GM12878 (cell line): ENCODE measurements around the gene TPT1. TPM values are rescaled to one million over a fixed set of nuclear protein-coding genes. Genes with fewer than 3 reads are reported as not detected.
"Not testable (repeated sequence)": the region's sequence is repeated elsewhere in the genome, so short reads cannot be mapped to it uniquely, and the experiment has no call there.

Experiments
- ATAC-seq: fragments of 200-7000 bp; cut with Tn5 transposase; 3 replicates; pipeline ENCODE4 v1.9.1; 2020; ENCODE audit warnings: mild to moderate bottlenecking, moderate library complexity
- BruUV-seq: library from RNA; stranded (reverse); fragments of 400-500 nt; replicated peaks from 2 replicates; lab custom pipeline; 2021; lab: Mats Ljungman, UMichigan
- CTCF ChIA-PET: fragments of 300-600 bp; sonication (Branson Sonifier 250); formaldehyde crosslinking; extraction: SDS; loops from one replicate; lab custom pipeline; 2021; ENCODE audit warnings: inconsistent platforms; lab: Yijun Ruan, JAX
- POLR2A ChIA-PET: fragments of 350-600 bp; formaldehyde crosslinking; extraction: SDS; loops from one replicate; lab custom pipeline; 2021; ENCODE audit warnings: inconsistent platforms; lab: Charles Lee
- RAD21 ChIA-PET: fragments of 300-600 bp; sonication (Branson Sonifier 250); formaldehyde crosslinking; loops from one replicate; lab custom pipeline; 2023; ENCODE audit warnings: antibody characterized with exemption; ENCODE audit not compliant: unreplicated experiment; lab: Charles Lee
- SMC1A ChIA-PET: fragments of 300-600 bp; sonication (Branson Sonifier 250); formaldehyde crosslinking; loops from one replicate; lab custom pipeline; 2023; ENCODE audit not compliant: unreplicated experiment, uncharacterized antibody; lab: Charles Lee
- DNase-seq: peaks from one replicate; pipeline ENCODE4 v3.0.0-alpha.2; 2011; ENCODE audit warnings: low read depth, low spot score
- FAIRE-seq: peaks from 3 replicates; lab custom pipeline; 2011; peaks lifted over from hg19 to GRCh38; lab: Jason Lieb, UNC
- H2AFZ ChIP-seq: 2 replicates; pipeline ENCODE4 v1.6.0; 2011; ENCODE audit warnings: low read depth, low read length, control low read depth; ENCODE audit not compliant: control insufficient read depth
- H3K27ac ChIP-seq: 2 replicates; pipeline ENCODE4 v1.5.1; 2011; ENCODE audit warnings: control low read depth; ENCODE audit not compliant: control insufficient read depth, insufficient read depth
- H3K27me3 ChIP-seq, 2 experiments: replicated peaks in 1 of 2; 2 replicates each; pipeline versions ENCODE4 v1.6.0 to v1.6.1; 2011; ENCODE audit warnings: low read length in 1 of 2; ENCODE audit not compliant: control insufficient read depth in 2 of 2, insufficient read depth in 2 of 2
- H3K36me3 ChIP-seq, 2 experiments: 2 replicates each; pipeline ENCODE4 v1.5.1; 2011; ENCODE audit warnings: low read length in 1 of 2; ENCODE audit not compliant: control insufficient read depth in 2 of 2, insufficient read depth in 2 of 2
- H3K4me1 ChIP-seq: 2 replicates; pipeline ENCODE4 v1.6.1; 2011; ENCODE audit warnings: mild to moderate bottlenecking, low read length, moderate library complexity, mixed read lengths; ENCODE audit not compliant: control insufficient read depth, insufficient read depth
- H3K4me2 ChIP-seq: 2 replicates; pipeline ENCODE4 v1.6.0; 2011; ENCODE audit warnings: control low read depth; ENCODE audit not compliant: control insufficient read depth, insufficient read depth
- H3K4me3 ChIP-seq: fragments of 200-600 bp; sonication (generic); 2 replicates; pipeline ENCODE4 v1.5.1; 2016
- H3K79me2 ChIP-seq: 2 replicates; pipeline ENCODE4 v1.6.0; 2011; ENCODE audit warnings: low read length; ENCODE audit not compliant: control insufficient read depth, insufficient read depth
- H3K9ac ChIP-seq: 2 replicates; pipeline ENCODE4 v1.8.0; 2011; ENCODE audit warnings: low read length, control low read depth, mixed read lengths; ENCODE audit not compliant: control insufficient read depth, insufficient read depth
- H3K9me3 ChIP-seq: replicated peaks from 3 replicates; pipeline ENCODE4 v1.5.1; 2011; ENCODE audit warnings: mild to moderate bottlenecking, low read length; ENCODE audit not compliant: control insufficient read depth, insufficient read depth
- H4K20me1 ChIP-seq: 2 replicates; pipeline ENCODE4 v1.6.0; 2011; ENCODE audit not compliant: control insufficient read depth, insufficient read depth
- ATF7 ChIP-seq: fragments of 450-650 bp; IDR thresholded peaks from 2 replicates; pipeline ENCODE4 v1.6.1; 2016; ENCODE audit warnings: low read depth, mild to moderate bottlenecking
- BCL3 ChIP-seq: IDR thresholded peaks from 2 replicates; pipeline ENCODE4 v1.6.1; 2011; ENCODE audit warnings: borderline replicate concordance, low read depth, mild to moderate bottlenecking, moderate library complexity, low read length; ENCODE audit not compliant: insufficient read depth, poor library complexity, severe bottlenecking
- EZH2 ChIP-seq: IDR thresholded peaks from 2 replicates; pipeline ENCODE4 v1.6.1; 2012; ENCODE audit warnings: low read depth, mild to moderate bottlenecking, control low read depth, inconsistent platforms, low read length, borderline replicate concordance; ENCODE audit not compliant: control insufficient read depth
- RB1 ChIP-seq: fragments of 450-650 bp; formaldehyde crosslinking; IDR thresholded peaks from 2 replicates; pipeline ENCODE4 v1.6.1; 2017; ENCODE audit warnings: mild to moderate bottlenecking, borderline replicate concordance
- STAT1 ChIP-seq: fragments of 450-650 bp; conservative IDR thresholded peaks from 2 replicates; pipeline ENCODE4 v1.6.1; 2014; ENCODE audit warnings: antibody characterized with exemption, mild to moderate bottlenecking
- WRNIP1 ChIP-seq: IDR thresholded peaks from 2 replicates; pipeline ENCODE4 v1.6.1; 2011; ENCODE audit warnings: low read depth, low read length, improper control_type of control experiment, borderline replicate concordance
- ZBTB33 ChIP-seq: fragments of 450-650 bp; IDR thresholded peaks from 2 replicates; pipeline ENCODE4 v1.6.1; 2017; ENCODE audit warnings: mild to moderate bottlenecking
- whole genome bisulfite sequencing: methylation state at CpG from one replicate; pipeline ENCODE4 v1.1.6; 2016; ENCODE audit warnings: low lambda C conversion rate; ENCODE audit not compliant: insufficient replicate concordance, insufficient coverage; ENCODE audit errors: missing lambda C conversion rate; 5-methylcytosine and 5-hydroxymethylcytosine counted together
- in situ Hi-C: fragments of 300-500 bp; cut with MboI; formaldehyde crosslinking; loops from 9 replicates; pipeline ENCODE4 v1.14.3; 2018; ENCODE audit warnings: mixed read lengths
- intact Hi-C: fragments of 100-400 bp; cut with micrococcal nuclease; formaldehyde crosslinking; loops from one replicate; pipeline ENCODE4 v1.14.2; 2022; ENCODE audit not compliant: unreplicated experiment
- polyA plus RNA-seq, 11 experiments: library from polyadenylated mRNA; depleted of rRNA in 4 of 11; unstranded in 6 of 11; stranded (reverse) in 5 of 11; fragments of >200 nt; fragmentation: Nextera tagmentation in 4 of 11; fragmentation: Illumina TruSeq in 1 of 11; extraction: Ambion mirVana in 4 of 11; extraction: Trizol in 1 of 11; gene quantifications; 1 replicate in 1 of 11; 2 replicates in 10 of 11; pipeline versions ENCODE4 v1.2.1 to v1.2.3, GENCODE V29; 2011 to 2016; ENCODE audit warnings: inconsistent platforms in 2 of 11, missing spikeins in 2 of 11, low read depth in 1 of 11
- total RNA-seq, 4 experiments: library from RNA; depleted of rRNA in 3 of 4; stranded (reverse); fragments of >200 nt in 3 of 4; fragmentation: Illumina TruSeq in 1 of 4; extraction: Trizol in 1 of 4; gene quantifications; 2 replicates each; pipeline versions ENCODE4 v1.2.1 to v1.2.3, GENCODE V29; 2013 to 2021
- TF ChIP-seq, protein P1 (sequence below): IDR thresholded peaks from 2 replicates; pipeline ENCODE4 v1.6.1; 2011; ENCODE audit warnings: low read depth, low read length, improper control_type of control experiment, borderline replicate concordance

Gene TPT1
- total and polyA plus RNA-seq, 10 of the 15 experiments (the other 5 are each of a cell fraction or from before 2014, with no cell fraction given), result 1,038 to 5,925 (median 2,336) TPM

GRCh38 chr13:45341034-45341798, at the start of gene TPT1 (continued):
- no peak for TF ChIP-seq BCL3
- 0 out of 2 replicates have a peak, but pooled peaks have one; percentile 15 for TF ChIP-seq RB1
- no peak for TF ChIP-seq ZBTB33
- no peak for TF ChIP-seq STAT1
- no peak for TF ChIP-seq EZH2
- TF ChIP-seq, protein P1, sequence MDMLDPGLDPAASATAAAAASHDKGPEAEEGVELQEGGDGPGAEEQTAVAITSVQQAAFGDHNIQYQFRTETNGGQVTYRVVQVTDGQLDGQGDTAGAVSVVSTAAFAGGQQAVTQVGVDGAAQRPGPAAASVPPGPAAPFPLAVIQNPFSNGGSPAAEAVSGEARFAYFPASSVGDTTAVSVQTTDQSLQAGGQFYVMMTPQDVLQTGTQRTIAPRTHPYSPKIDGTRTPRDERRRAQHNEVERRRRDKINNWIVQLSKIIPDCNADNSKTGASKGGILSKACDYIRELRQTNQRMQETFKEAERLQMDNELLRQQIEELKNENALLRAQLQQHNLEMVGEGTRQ, result no peak
- TF ChIP-seq ATF7, result peak; percentile 84
- 0 out of 2 replicates have a peak, but pooled peaks have one; percentile 24 for TF ChIP-seq WRNIP1

DNA sequence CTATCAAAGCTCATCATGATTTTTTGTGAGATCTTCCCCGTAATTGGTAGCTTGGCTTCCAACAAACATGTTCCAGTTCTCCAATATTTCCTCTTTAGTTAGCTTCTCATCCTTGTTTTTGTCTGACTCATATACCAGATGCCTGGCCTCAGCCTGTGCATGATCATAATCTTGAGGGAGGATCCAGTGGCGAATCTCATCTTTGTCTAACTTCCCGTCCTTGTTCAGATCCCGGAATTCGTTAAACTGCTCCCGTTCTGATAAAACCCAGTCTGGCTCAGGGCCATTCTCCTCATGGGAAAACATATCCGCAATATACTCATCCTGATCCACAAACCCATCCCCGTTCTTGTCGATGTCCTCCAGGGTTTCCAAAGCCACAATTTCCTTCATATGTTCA, 49.4 kb upstream of the TPT1 start:
- CTCF ChIA-PET, in situ Hi-C loops, BruUV-seq: not testable (repeated sequence)

More for the DNA sequence above, 49.4 kb upstream of the TPT1 start:
- 98% methylated on average over 5 of the region's 9 CpGs for WGBS
- H3K9ac ChIP-seq, H2AFZ ChIP-seq, SMC1A ChIA-PET, H3K36me3 ChIP-seq, H3K4me3 ChIP-seq, H3K79me2 ChIP-seq, H3K4me1 ChIP-seq, POLR2A ChIA-PET, H3K27me3 ChIP-seq, FAIRE-seq, RAD21 ChIA-PET, DNase-seq, H3K4me2 ChIP-seq, ATAC-seq, H3K9me3 ChIP-seq, H4K20me1 ChIP-seq, H3K27ac ChIP-seq: not testable (repeated sequence)
- intact Hi-C loops, result loop anchor here (5.0 kb wide), 1 partner anchor 343 kb away; no protein-coding TSS in a partner anchor
